HG02798 (cell line): Measurements from ENCODE around the gene GOPC.

Experiments
- ATAC-seq: cut with Tn5 transposase; IDR thresholded peaks from one replicate; pipeline ENCODE4 v1.9.1; 2021; ENCODE audit warnings: mild to moderate bottlenecking; ENCODE audit not compliant: unreplicated experiment, poor library complexity

The GOPC gene

GRCh38 chr6:117597755-117598154 is 4.6 kb downstream of the GOPC start:
- no peak for ATAC-seq

- no peak for ATAC-seq
These were observed 7.0 kb downstream of the GOPC start for GRCh38 chr6:117595099-117595923.

- ATAC-seq: no peak
These were observed 9.1 kb downstream of the GOPC start for GRCh38 chr6:117592983-117593759.

- no peak for ATAC-seq
These were observed 10.9 kb downstream of the GOPC start for GRCh38 chr6:117591405-117591804.

GRCh38 chr6:117590447-117590846 is 11.9 kb downstream of the GOPC start:
- no peak for ATAC-seq

- no peak for ATAC-seq
These were observed 16.7 kb downstream of the GOPC start for GRCh38 chr6:117585647-117586046.

- no peak for ATAC-seq
These were observed 28.1 kb downstream of the GOPC start for GRCh38 chr6:117574198-117574597.

- no peak for ATAC-seq
These were observed 29.2 kb downstream of the GOPC start for GRCh38 chr6:117573006-117573680.

GRCh38 chr6:117568831-117569410 is 33.4 kb downstream of the GOPC start:
- ATAC-seq: no peak

GRCh38 chr6:117568247-117568646 is 34.1 kb downstream of the GOPC start:
- no peak for ATAC-seq

GRCh38 chr6:117564681-117565080 is 37.6 kb downstream of the GOPC start:
- no peak for ATAC-seq

GRCh38 chr6:117561128-117561527 is 41.2 kb downstream of the GOPC start:
- no peak for ATAC-seq

- ATAC-seq: no peak
These were observed 43.0 kb downstream of the GOPC start for GRCh38 chr6:117559299-117559698.

- no peak for ATAC-seq
These were observed 43.5 kb downstream of the GOPC start for GRCh38 chr6:117558818-117559217.

- no peak for ATAC-seq
These were observed 44.4 kb downstream of the GOPC start for GRCh38 chr6:117557951-117558350.

GRCh38 chr6:117555882-117556498 is 46.3 kb downstream of the GOPC start:
- ATAC-seq: peak; percentile 44

- no peak for ATAC-seq
These were observed 47.0 kb downstream of the GOPC start for GRCh38 chr6:117555262-117555849.

- no peak for ATAC-seq
These were observed 49.2 kb downstream of the GOPC start for GRCh38 chr6:117553142-117553541.

GRCh38 chr6:117552618-117553017 is 49.7 kb downstream of the GOPC start:
- ATAC-seq: no peak
